HG03064 (cell line): Measurements from ENCODE around the gene KLHL7.
"Not testable (repeated sequence)": the region's sequence is repeated elsewhere in the genome, so short reads cannot be mapped to it uniquely, and the experiment has no call there.

Source experiments
- ATAC-seq: cut with Tn5 transposase; IDR thresholded peaks from one replicate; pipeline ENCODE4 v1.9.1; 2021; ENCODE audit warnings: low read depth; ENCODE audit not compliant: unreplicated experiment

The KLHL7 gene

GRCh38 chr7:23106823-23107663, 1.5 kb downstream of the KLHL7 start:
- no peak for ATAC-seq

GRCh38 chr7:23107781-23108180, 2.2 kb downstream of the KLHL7 start:
- ATAC-seq, result no peak

- ATAC-seq, result no peak
Measured at GRCh38 chr7:23108995-23109394, 3.4 kb downstream of the KLHL7 start.

- ATAC-seq, result no peak
Measured at GRCh38 chr7:23109470-23109869, 3.9 kb downstream of the KLHL7 start.

- no peak for ATAC-seq
Measured at GRCh38 chr7:23114896-23115295, 9.3 kb downstream of the KLHL7 start.

- no peak for ATAC-seq
Measured at GRCh38 chr7:23115991-23116390, 10.4 kb downstream of the KLHL7 start.

- ATAC-seq, result no peak
Measured at GRCh38 chr7:23117841-23118240, 12.3 kb downstream of the KLHL7 start.

GRCh38 chr7:23120106-23120505, 14.5 kb downstream of the KLHL7 start:
- no peak for ATAC-seq

- no peak for ATAC-seq
Measured at GRCh38 chr7:23121165-23121564, 15.6 kb downstream of the KLHL7 start.

GRCh38 chr7:23123007-23123406, 17.4 kb downstream of the KLHL7 start:
- no peak for ATAC-seq

GRCh38 chr7:23123465-23123864, 17.9 kb downstream of the KLHL7 start:
- no peak for ATAC-seq

GRCh38 chr7:23129036-23129435, 23.5 kb downstream of the KLHL7 start:
- ATAC-seq, result no peak

- ATAC-seq, result not testable (repeated sequence)
Measured at GRCh38 chr7:23131799-23132198, 26.2 kb downstream of the KLHL7 start.

GRCh38 chr7:23133797-23134196, 28.2 kb downstream of the KLHL7 start:
- no peak for ATAC-seq

- ATAC-seq, result no peak
Measured at GRCh38 chr7:23135755-23136154, 30.2 kb downstream of the KLHL7 start.

- ATAC-seq, result no peak
Measured at GRCh38 chr7:23136216-23136615, 30.6 kb downstream of the KLHL7 start.

- no peak for ATAC-seq
Measured at GRCh38 chr7:23157679-23158078, 52.1 kb downstream of the KLHL7 start.

- no peak for ATAC-seq
Measured at GRCh38 chr7:23158546-23158945, 53.0 kb downstream of the KLHL7 start.

GRCh38 chr7:23161482-23161881, 55.9 kb downstream of the KLHL7 start:
- ATAC-seq, result no peak

GRCh38 chr7:23164846-23165245, 59.3 kb downstream of the KLHL7 start:
- ATAC-seq, result no peak

GRCh38 chr7:23165316-23165715, 59.7 kb downstream of the KLHL7 start:
- ATAC-seq, result no peak

- no peak for ATAC-seq
Measured at GRCh38 chr7:23167691-23168090, 62.1 kb downstream of the KLHL7 start.
